Adrenal gland (tissue), 5 donors: ENCODE measurements around the gene KDM4B.

Experiments used
- CTCF ChIP-seq, 6 experiments: fragments of 450-650 bp in 4 of 6; fragments of 200-600 bp in 2 of 6; sonication (generic) in 1 of 6; IDR thresholded peaks; 1 replicate in 5 of 6; 2 replicates in 1 of 6; pipeline versions ENCODE4 v1.5.1 to v1.8.0; 2016 to 2021; ENCODE audit warnings: antibody characterized with exemption in 6 of 6, mild to moderate bottlenecking in 2 of 6, moderate library complexity in 1 of 6
- POLR2A ChIP-seq, 2 donors: fragments of 450-650 bp; IDR thresholded peaks; one replicate each; pipeline ENCODE4 v1.6.1; 2017; ENCODE audit warnings: antibody characterized with exemption in 2 of 2, mild to moderate bottlenecking in 2 of 2, moderate library complexity in 1 of 2
- donor health status: DM: no; HTN: no; CAD: no.

- TF ChIP-seq CTCF (IDR thresholded peaks at IDR 0.05) (no peak), POLR2A (IDR thresholded peaks at IDR 0.05) (no peak)
Measured at GRCh38 chr19:5053661-5054060, 84.7 kb downstream of the KDM4B start.
